ENCODE data around the gene MRPL58. TPM values are rescaled to one million over a fixed set of nuclear protein-coding genes. Genes with fewer than 3 reads are reported as not detected.

The MRPL58 gene
- total and polyA plus RNA-seq, 2 of the 8 experiments (the other 6 are each of a cell fraction or from before 2014, with no cell fraction given): 43.6 to 49.1 TPM

DNA sequence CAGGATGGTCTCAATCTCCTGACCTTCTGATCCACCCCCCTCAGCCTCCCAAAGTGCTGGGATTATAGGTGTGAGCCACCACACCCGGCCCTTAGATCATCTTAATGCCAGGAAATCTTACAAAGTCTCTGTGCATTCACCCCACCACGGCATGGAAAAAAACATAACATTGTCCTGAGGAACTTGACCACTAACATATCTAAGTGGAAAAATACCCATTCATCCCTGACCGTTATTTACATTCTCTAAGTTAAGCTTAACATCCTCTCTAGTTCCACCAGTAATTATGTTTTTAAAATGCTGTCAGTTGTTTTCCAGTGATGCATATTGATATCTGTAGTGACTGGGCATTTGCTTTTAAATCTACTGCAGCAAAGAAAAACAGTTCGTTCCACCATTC, 36.5 kb upstream of the MRPL58 start:
- no peak overlapping the region for H3K23ac ChIP-seq (ENCODE audit: insufficient read length)

More for the DNA sequence above, 36.5 kb upstream of the MRPL58 start:
- TF ChIP-seq BCL11A (IDR thresholded peaks at IDR 0.05; ENCODE audit: low read depth in 2 of 2, low read length in 2 of 2) (no peak), MAFK (IDR thresholded peaks at IDR 0.05; ENCODE audit: low read depth, low read length) (no peak), JUND (IDR thresholded peaks at IDR 0.05; ENCODE audit: low read length) (no peak), TBP (IDR thresholded peaks at IDR 0.05; ENCODE audit: low read depth, low read length) (no peak), EZH2 (IDR thresholded peaks at IDR 0.05; ENCODE audit: low read depth, low read length, severe bottlenecking) (no peak), POLR2A (IDR thresholded peaks at IDR 0.05; ENCODE audit: control extremely low read depth in 1 of 2, low read depth in 2 of 2, low read length in 2 of 2) (no peak), KDM5A (IDR thresholded peaks at IDR 0.05; ENCODE audit: low read length) (no peak), NANOG (IDR thresholded peaks at IDR 0.05; ENCODE audit: insufficient read depth, low read depth, low read length, poor library complexity, severe bottlenecking) (no peak), NRF1 (IDR thresholded peaks at IDR 0.05; ENCODE audit: low read depth, low read length) (no peak), CEBPB (IDR thresholded peaks at IDR 0.05; ENCODE audit: low read depth, low read length) (no peak), PHF8 (conservative IDR thresholded peaks at IDR 0.05; ENCODE audit: low read depth, low read length) (no peak), BACH1 (IDR thresholded peaks at IDR 0.05; ENCODE audit: low read length) (no peak), HDAC6 (IDR thresholded peaks at IDR 0.05; ENCODE audit: low read depth, low read length) (no peak), GTF2F1 (IDR thresholded peaks at IDR 0.05; ENCODE audit: borderline replicate concordance, low read depth, low read length) (no peak), CREB1 (IDR thresholded peaks at IDR 0.05) (no peak)
- TF ChIP-seq, protein P1, sequence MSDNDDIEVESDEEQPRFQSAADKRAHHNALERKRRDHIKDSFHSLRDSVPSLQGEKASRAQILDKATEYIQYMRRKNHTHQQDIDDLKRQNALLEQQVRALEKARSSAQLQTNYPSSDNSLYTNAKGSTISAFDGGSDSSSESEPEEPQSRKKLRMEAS (IDR thresholded peaks at IDR 0.05): no peak
- CTCF ChIA-PET (ENCODE audit: partially characterized antibody): interaction anchor here (0.6 to 5.8 kb wide), 4 partner anchors 13 to 36 kb away, joined by 3 to 30 read pairs (median 6); partner anchors contain the start of genes CDR2L and MRPL58
- H2AK5ac ChIP-seq (ENCODE audit: low read depth, low read length): no peak overlapping the region
- no peak overlapping the region for H3K4me3 ChIP-seq (ENCODE audit: extremely low read depth in 1 of 4, insufficient read depth in 2 of 4, low read depth in 3 of 4, low read length in 4 of 4)
- no peak overlapping the region for H2BK12ac ChIP-seq (ENCODE audit: low read depth, low read length)
- H3K79me1 ChIP-seq (ENCODE audit: low read depth, low read length): no peaks in the 10 kb centered on the region
- H3K27ac ChIP-seq (ENCODE audit: low read depth, low read length): no peak overlapping the region
- no peak overlapping the region for H3K56ac ChIP-seq (replicated peaks; ENCODE audit: insufficient read length, low read depth, low read length)
- H3K4me2 ChIP-seq (ENCODE audit: insufficient read depth in 1 of 2, low read depth in 2 of 2, low read length in 2 of 2): no peak overlapping the region
- no peak overlapping the region for H4K5ac ChIP-seq (ENCODE audit: insufficient read length, low read depth, low read length)
- H2AFZ ChIP-seq (ENCODE audit: low read length): no peak overlapping the region
- H3K27me3 ChIP-seq (replicated peaks in 1 of 4; ENCODE audit: control insufficient read depth in 3 of 4, extremely low read depth in 1 of 4, insufficient read depth in 3 of 4, low read length in 3 of 4): peaks cover 17 to 37% (median 34%) of the 10 kb centered on the region in 4 experiments
- peaks cover 10% of the 10 kb centered on the region; the same call in 1 of the 2 replicates for H3K23me2 ChIP-seq (ENCODE audit: low read depth, low read length)
- H2BK5ac ChIP-seq (ENCODE audit: low read depth, low read length): no peak overlapping the region
- H4K91ac ChIP-seq (replicated peaks; ENCODE audit: insufficient read length, low read length): no peak overlapping the region
- H4K20me1 ChIP-seq (replicated peaks in 1 of 2; ENCODE audit: control insufficient read depth in 1 of 2, insufficient read depth in 2 of 2, low read length in 2 of 2): no peaks in the 10 kb centered on the region
- H3K79me2 ChIP-seq (ENCODE audit: control insufficient read depth in 1 of 2, insufficient read depth in 2 of 2, low read length in 2 of 2): no peaks in the 10 kb centered on the region
- H4K8ac ChIP-seq (ENCODE audit: extremely low read depth, insufficient read depth, low read length): no peak overlapping the region
- no peaks in the 10 kb centered on the region for H3K9me3 ChIP-seq (ENCODE audit: insufficient read depth in 2 of 2, low read depth in 1 of 2, low read length in 1 of 2)
- POLR2A ChIA-PET (ENCODE audit: partially characterized antibody): interaction anchor here (1.2 to 6.5 kb wide), 3 partner anchors 23 to 59 kb away, joined by 3 to 48 read pairs (median 4); partner anchors contain the start of gene MRPL58
- no peak overlapping the region for H3K9ac ChIP-seq (replicated peaks in 1 of 4; ENCODE audit: extremely low read depth in 1 of 4, low read depth in 3 of 4, low read length in 3 of 4)
- no peak overlapping the region for H3K4ac ChIP-seq (replicated peaks; ENCODE audit: insufficient read length, low read depth, low read length)
- peaks cover 0 to 6% (median under 1%) of the 10 kb centered on the region in 4 experiments; a peak in 3 of 7 replicates for H3K4me1 ChIP-seq (replicated peaks in 1 of 4; ENCODE audit: control insufficient read depth in 3 of 4, insufficient read depth in 4 of 4, low read length in 3 of 4)
- DNase-seq (ENCODE audit: low read depth in 1 of 2, low spot score in 2 of 2): no peak
- no peak for FAIRE-seq
- no peak overlapping the region for H2BK15ac ChIP-seq (ENCODE audit: low read length)
- H3K14ac ChIP-seq (ENCODE audit: insufficient read length): no peak overlapping the region
- no peak overlapping the region for H2BK20ac ChIP-seq (ENCODE audit: low read length)
- H3K18ac ChIP-seq (ENCODE audit: extremely low read depth, low read length): no peak overlapping the region
- no peaks in the 10 kb centered on the region for H3K36me3 ChIP-seq (ENCODE audit: control insufficient read depth in 2 of 4, insufficient read depth in 4 of 4, low read length in 3 of 4)
- 86% methylated on average over 4 of the region's 4 CpGs; no CpG with 5 or more reads in 1 of the 2 experiments for WGBS, 2 experiments (ENCODE audit: extremely low coverage in 1 of 2, insufficient coverage in 1 of 2, insufficient read length in 1 of 2, insufficient replicate concordance in 2 of 2, low coverage in 1 of 2, low lambda C conversion rate in 2 of 2, missing lambda C conversion rate in 1 of 2)
- no peak overlapping the region for H2BK120ac ChIP-seq (replicated peaks; ENCODE audit: low read depth, low read length)
